ENCODE results near the gene PLSCR4.

- TF ChIP-seq, protein P1, sequence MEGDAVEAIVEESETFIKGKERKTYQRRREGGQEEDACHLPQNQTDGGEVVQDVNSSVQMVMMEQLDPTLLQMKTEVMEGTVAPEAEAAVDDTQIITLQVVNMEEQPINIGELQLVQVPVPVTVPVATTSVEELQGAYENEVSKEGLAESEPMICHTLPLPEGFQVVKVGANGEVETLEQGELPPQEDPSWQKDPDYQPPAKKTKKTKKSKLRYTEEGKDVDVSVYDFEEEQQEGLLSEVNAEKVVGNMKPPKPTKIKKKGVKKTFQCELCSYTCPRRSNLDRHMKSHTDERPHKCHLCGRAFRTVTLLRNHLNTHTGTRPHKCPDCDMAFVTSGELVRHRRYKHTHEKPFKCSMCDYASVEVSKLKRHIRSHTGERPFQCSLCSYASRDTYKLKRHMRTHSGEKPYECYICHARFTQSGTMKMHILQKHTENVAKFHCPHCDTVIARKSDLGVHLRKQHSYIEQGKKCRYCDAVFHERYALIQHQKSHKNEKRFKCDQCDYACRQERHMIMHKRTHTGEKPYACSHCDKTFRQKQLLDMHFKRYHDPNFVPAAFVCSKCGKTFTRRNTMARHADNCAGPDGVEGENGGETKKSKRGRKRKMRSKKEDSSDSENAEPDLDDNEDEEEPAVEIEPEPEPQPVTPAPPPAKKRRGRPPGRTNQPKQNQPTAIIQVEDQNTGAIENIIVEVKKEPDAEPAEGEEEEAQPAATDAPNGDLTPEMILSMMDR (IDR thresholded peaks at IDR 0.05) = no peak
- TF ChIP-seq POLR2A (IDR thresholded peaks at IDR 0.05) = no peak
These were observed 93.4 kb downstream of the PLSCR4 start for GRCh38 chr3:146157325-146158060.

Measured in adrenal gland (tissue), 5 donors.